HCT116 (cell line): ENCODE results near the gene GRK5. TPM values are rescaled to one million over a fixed set of nuclear protein-coding genes. Genes with fewer than 3 reads are reported as not detected.

ENCODE experiments used
- ATAC-seq: fragments of 200-7000 bp; cut with Tn5 transposase; 2 replicates; pipeline ENCODE4 v1.9.1; 2020; ENCODE audit warnings: mild to moderate bottlenecking, moderate library complexity
- BruUV-seq: library from RNA; stranded (reverse); fragments of 400-500 nt; replicated peaks from 2 replicates; lab custom pipeline; 2021; lab: Mats Ljungman, UMichigan
- CTCF ChIA-PET: fragments of 300-600 bp; sonication (Branson Sonifier 250); formaldehyde crosslinking; loops from one replicate; lab custom pipeline; 2021; ENCODE audit warnings: antibody characterized with exemption; lab: Charles Lee
- POLR2A ChIA-PET: fragments of 300-600, 350-600 bp; sonication (Branson Sonifier 250); formaldehyde crosslinking; loops from one replicate; lab custom pipeline; 2021; ENCODE audit warnings: antibody characterized with exemption; lab: Charles Lee
- RAD21 ChIA-PET, 2 experiments: fragments of 300-600 bp; sonication (Branson Sonifier 250); formaldehyde crosslinking; loops; one replicate each; lab custom pipeline; 2023; ENCODE audit warnings: low total read pairs in 2 of 2; ENCODE audit not compliant: uncharacterized antibody in 2 of 2, unreplicated experiment in 2 of 2, low non-redundant PET in 1 of 2; lab: Charles Lee
- DNase-seq: peaks from one replicate; pipeline ENCODE4 v3.0.0-alpha.2; 2010; ENCODE audit warnings: low read depth, low spot score
- H2AFZ ChIP-seq: fragments of 200-600 bp; shearing (Covaris generic), sonication (generic); 2 replicates; pipeline ENCODE4 v1.6.1; 2017; ENCODE audit warnings: low read depth, mixed run types, mixed read lengths, antibody characterized with exemption, low read length; ENCODE audit not compliant: poor library complexity, severe bottlenecking
- H3K27ac ChIP-seq: 2 replicates; pipeline ENCODE4 v1.5.1; 2012; ENCODE audit warnings: low read depth, low read length
- H3K27me3 ChIP-seq: fragments of 200-600 bp; sonication (generic); 2 replicates; pipeline ENCODE4 v1.6.1; 2016; ENCODE audit warnings: mixed run types, low read length, mixed read lengths; ENCODE audit not compliant: insufficient read depth
- H3K36me3 ChIP-seq, 2 experiments: fragments of 200-500 bp in 1 of 2; fragments of 200-600 bp in 1 of 2; sonication (Bioruptor generic) in 1 of 2; sonication (generic) in 1 of 2; 2 replicates each; pipeline versions ENCODE4 v1.5.1 to v1.6.1; 2014 to 2016; ENCODE audit warnings: low read length in 2 of 2, inconsistent platforms in 1 of 2, mixed read lengths in 1 of 2, mixed run types in 1 of 2; ENCODE audit not compliant: insufficient read depth in 2 of 2, control insufficient read depth in 1 of 2
- H3K4me1 ChIP-seq, 2 experiments: fragments of 200-600 bp in 1 of 2; sonication (generic) in 1 of 2; 2 replicates each; pipeline versions ENCODE4 v1.5.1 to v1.6.1; 2012 to 2017; ENCODE audit warnings: low read length in 2 of 2, inconsistent platforms in 1 of 2, mild to moderate bottlenecking in 1 of 2, mixed read lengths in 1 of 2, mixed run types in 1 of 2, moderate library complexity in 1 of 2; ENCODE audit not compliant: insufficient read depth in 2 of 2, control insufficient read depth in 1 of 2
- H3K4me2 ChIP-seq: fragments of 200-600 bp; sonication (generic); 2 replicates; pipeline ENCODE4 v1.6.1; 2017; ENCODE audit warnings: mixed run types, low read length, mixed read lengths
- H3K4me3 ChIP-seq, 2 experiments: fragments of 200-600 bp in 1 of 2; sonication (generic) in 1 of 2; replicated peaks in 1 of 2; 2 replicates each; pipeline ENCODE4 v1.5.1; 2011 to 2016; ENCODE audit warnings: low read length in 2 of 2, control low read depth in 1 of 2, low read depth in 1 of 2, mild to moderate bottlenecking in 1 of 2, mixed read lengths in 1 of 2, mixed run types in 1 of 2
- H3K79me2 ChIP-seq: fragments of 200-600 bp; sonication (generic); 2 replicates; pipeline ENCODE4 v1.6.1; 2017; ENCODE audit warnings: mild to moderate bottlenecking, mixed run types, low read length, moderate library complexity, mixed read lengths; ENCODE audit not compliant: insufficient read depth
- H3K9ac ChIP-seq: fragments of 200-600 bp; sonication (generic); 2 replicates; pipeline ENCODE4 v1.6.1; 2016; ENCODE audit warnings: low read length, mixed read lengths
- H3K9me2 ChIP-seq: fragments of 200-600 bp; sonication (generic), shearing (Covaris generic); 2 replicates; pipeline ENCODE4 v1.6.1; 2017; ENCODE audit warnings: mixed run types, mild to moderate bottlenecking, moderate library complexity; ENCODE audit not compliant: insufficient read depth
- H3K9me3 ChIP-seq, 2 experiments: fragments of 200-500 bp in 1 of 2; fragments of 200-600 bp in 1 of 2; sonication (Bioruptor generic) in 1 of 2; sonication (generic) in 1 of 2; 2 replicates each; pipeline ENCODE4 v1.6.1; 2014 to 2017; ENCODE audit warnings: low read length in 2 of 2, mixed read lengths in 2 of 2, inconsistent platforms in 1 of 2, low read depth in 1 of 2, mild to moderate bottlenecking in 1 of 2, mixed run types in 1 of 2, moderate library complexity in 1 of 2; ENCODE audit not compliant: control insufficient read depth in 1 of 2, insufficient read depth in 1 of 2
- H4K20me1 ChIP-seq: fragments of 200-600 bp; sonication (generic), shearing (Covaris generic); 2 replicates; pipeline ENCODE4 v1.6.1; 2017; ENCODE audit warnings: mixed run types, mild to moderate bottlenecking, moderate library complexity; ENCODE audit not compliant: insufficient read depth
- CEBPB ChIP-seq: IDR thresholded peaks from 2 replicates; pipeline ENCODE4 v1.6.1; 2012; ENCODE audit warnings: low read depth
- EGR1 ChIP-seq: IDR thresholded peaks from 2 replicates; pipeline ENCODE4 v1.6.1; 2012; ENCODE audit warnings: low read depth
- EZH2 ChIP-seq: fragments of 200-600 bp; sonication (generic); IDR thresholded peaks from 2 replicates; pipeline ENCODE4 v1.6.1; 2017; ENCODE audit warnings: antibody characterized with exemption, mixed run types
- JUND ChIP-seq: IDR thresholded peaks from 2 replicates; pipeline ENCODE4 v1.6.1; 2012
- POLR2A ChIP-seq: IDR thresholded peaks from 2 replicates; pipeline ENCODE4 v1.7.0; 2011; ENCODE audit warnings: borderline replicate concordance; ENCODE audit not compliant: insufficient read depth, insufficient read length; ENCODE audit errors: extremely low read depth
- POLR2AphosphoS5 ChIP-seq: IDR thresholded peaks from 2 replicates; pipeline ENCODE4 v1.6.1; 2011; ENCODE audit warnings: mild to moderate bottlenecking, low read depth, low read length, moderate library complexity
- RAD21 ChIP-seq: IDR thresholded peaks from 2 replicates; pipeline ENCODE4 v1.6.1; 2012; ENCODE audit warnings: low read depth, mild to moderate bottlenecking
- SP1 ChIP-seq: IDR thresholded peaks from 2 replicates; pipeline ENCODE4 v1.6.1; 2012; ENCODE audit warnings: low read depth
- ZFX ChIP-seq: fragments of 450-650 bp; IDR thresholded peaks from 2 replicates; pipeline ENCODE4 v1.6.1; 2017
- intact Hi-C: fragments of 100-400 bp; cut with micrococcal nuclease; formaldehyde crosslinking; loops from 2 replicates; pipeline ENCODE4 v1.10.0; 2022
- total RNA-seq: library from RNA; stranded (reverse); gene quantifications from one replicate; pipeline ENCODE4 v1.2.1, GENCODE V29; 2021; ENCODE audit not compliant: unreplicated experiment
- TF ChIP-seq, protein P1 (sequence below): IDR thresholded peaks from 2 replicates; pipeline ENCODE4 v1.6.1; 2012; ENCODE audit warnings: low read depth
- TF ChIP-seq, protein P2 (sequence below), 3 experiments: fragments of 200-600 bp in 1 of 3; sonication (generic) in 1 of 3; IDR thresholded peaks in 2 of 3; conservative IDR thresholded peaks in 1 of 3; 2 replicates each; pipeline ENCODE4 v1.5.1; 2012 to 2017; ENCODE audit warnings: low read depth in 2 of 3, low read length in 2 of 3, antibody characterized with exemption in 1 of 3, borderline replicate concordance in 1 of 3, control low read depth in 1 of 3, mild to moderate bottlenecking in 1 of 3, mixed read lengths in 1 of 3, mixed run types in 1 of 3, moderate library complexity in 1 of 3; ENCODE audit not compliant: insufficient read depth in 1 of 3
- TF ChIP-seq, protein P3 (sequence below): IDR thresholded peaks from 2 replicates; pipeline ENCODE4 v1.6.1; 2011; ENCODE audit warnings: mild to moderate bottlenecking, low read length, moderate library complexity; ENCODE audit not compliant: insufficient replicate concordance; ENCODE audit errors: extremely low read depth

Gene GRK5
- total RNA-seq, 1 experiment from 2014 or later, result 7.3 TPM

DNA sequence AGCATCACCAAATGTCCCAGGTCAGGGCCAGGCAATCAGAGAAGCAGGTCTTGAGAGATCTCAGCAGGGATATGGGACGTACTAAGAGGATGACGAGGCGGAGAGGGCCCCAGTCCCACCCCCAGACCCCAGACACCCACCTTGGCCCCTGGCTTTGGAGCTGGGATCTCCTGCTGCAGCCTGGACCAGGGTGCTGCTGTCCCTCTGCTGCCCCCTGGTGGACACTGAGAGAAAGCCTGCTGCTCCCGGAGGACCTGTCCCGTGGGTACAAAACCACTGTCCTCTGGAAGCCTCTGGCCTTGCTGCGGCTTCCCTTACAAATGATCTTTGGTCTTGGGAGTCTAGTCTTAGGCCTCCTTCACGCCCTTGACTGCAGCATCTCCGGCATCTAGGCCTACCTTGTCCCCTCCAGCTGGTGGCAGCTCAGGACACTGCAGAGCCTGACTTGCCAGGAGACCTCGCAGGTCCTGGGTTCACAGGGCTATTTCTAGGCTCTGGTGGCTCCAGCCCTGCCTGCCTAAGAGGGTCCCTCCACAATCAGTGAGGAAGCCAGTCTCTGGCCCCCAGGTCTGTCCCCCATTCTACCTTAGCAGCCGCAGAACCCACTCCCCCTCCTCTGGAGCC lies 238.1 kb downstream of the GRK5 start:
- Histone ChIP-seq H3K4me2 (no peak overlapping the region), H2AFZ (no peak overlapping the region), H3K9ac (no peak overlapping the region), H3K9me2 (no peaks in the 10 kb centered on the region), H3K79me2 (no peaks in the 10 kb centered on the region), H3K27ac (no peak overlapping the region), H3K27me3 (no peaks in the 10 kb centered on the region), H4K20me1 (no peaks in the 10 kb centered on the region), H3K9me3 (no peaks in the 10 kb centered on the region), H3K4me3 (no peak overlapping the region), H3K4me1 (peaks cover 7 to 12% of the 10 kb centered on the region in 2 experiments), H3K36me3 (no peaks in the 10 kb centered on the region)
- TF ChIP-seq ZFX (no peak), POLR2A (no peak), EZH2 (no peak), SP1 (no peak), CEBPB (no peak), JUND (no peak), RAD21 (peak; percentile 96), EGR1 (no peak), POLR2AphosphoS5 (no peak)
- TF ChIP-seq, protein P1, sequence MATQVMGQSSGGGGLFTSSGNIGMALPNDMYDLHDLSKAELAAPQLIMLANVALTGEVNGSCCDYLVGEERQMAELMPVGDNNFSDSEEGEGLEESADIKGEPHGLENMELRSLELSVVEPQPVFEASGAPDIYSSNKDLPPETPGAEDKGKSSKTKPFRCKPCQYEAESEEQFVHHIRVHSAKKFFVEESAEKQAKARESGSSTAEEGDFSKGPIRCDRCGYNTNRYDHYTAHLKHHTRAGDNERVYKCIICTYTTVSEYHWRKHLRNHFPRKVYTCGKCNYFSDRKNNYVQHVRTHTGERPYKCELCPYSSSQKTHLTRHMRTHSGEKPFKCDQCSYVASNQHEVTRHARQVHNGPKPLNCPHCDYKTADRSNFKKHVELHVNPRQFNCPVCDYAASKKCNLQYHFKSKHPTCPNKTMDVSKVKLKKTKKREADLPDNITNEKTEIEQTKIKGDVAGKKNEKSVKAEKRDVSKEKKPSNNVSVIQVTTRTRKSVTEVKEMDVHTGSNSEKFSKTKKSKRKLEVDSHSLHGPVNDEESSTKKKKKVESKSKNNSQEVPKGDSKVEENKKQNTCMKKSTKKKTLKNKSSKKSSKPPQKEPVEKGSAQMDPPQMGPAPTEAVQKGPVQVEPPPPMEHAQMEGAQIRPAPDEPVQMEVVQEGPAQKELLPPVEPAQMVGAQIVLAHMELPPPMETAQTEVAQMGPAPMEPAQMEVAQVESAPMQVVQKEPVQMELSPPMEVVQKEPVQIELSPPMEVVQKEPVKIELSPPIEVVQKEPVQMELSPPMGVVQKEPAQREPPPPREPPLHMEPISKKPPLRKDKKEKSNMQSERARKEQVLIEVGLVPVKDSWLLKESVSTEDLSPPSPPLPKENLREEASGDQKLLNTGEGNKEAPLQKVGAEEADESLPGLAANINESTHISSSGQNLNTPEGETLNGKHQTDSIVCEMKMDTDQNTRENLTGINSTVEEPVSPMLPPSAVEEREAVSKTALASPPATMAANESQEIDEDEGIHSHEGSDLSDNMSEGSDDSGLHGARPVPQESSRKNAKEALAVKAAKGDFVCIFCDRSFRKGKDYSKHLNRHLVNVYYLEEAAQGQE, result no peak
- TF ChIP-seq, protein P2, sequence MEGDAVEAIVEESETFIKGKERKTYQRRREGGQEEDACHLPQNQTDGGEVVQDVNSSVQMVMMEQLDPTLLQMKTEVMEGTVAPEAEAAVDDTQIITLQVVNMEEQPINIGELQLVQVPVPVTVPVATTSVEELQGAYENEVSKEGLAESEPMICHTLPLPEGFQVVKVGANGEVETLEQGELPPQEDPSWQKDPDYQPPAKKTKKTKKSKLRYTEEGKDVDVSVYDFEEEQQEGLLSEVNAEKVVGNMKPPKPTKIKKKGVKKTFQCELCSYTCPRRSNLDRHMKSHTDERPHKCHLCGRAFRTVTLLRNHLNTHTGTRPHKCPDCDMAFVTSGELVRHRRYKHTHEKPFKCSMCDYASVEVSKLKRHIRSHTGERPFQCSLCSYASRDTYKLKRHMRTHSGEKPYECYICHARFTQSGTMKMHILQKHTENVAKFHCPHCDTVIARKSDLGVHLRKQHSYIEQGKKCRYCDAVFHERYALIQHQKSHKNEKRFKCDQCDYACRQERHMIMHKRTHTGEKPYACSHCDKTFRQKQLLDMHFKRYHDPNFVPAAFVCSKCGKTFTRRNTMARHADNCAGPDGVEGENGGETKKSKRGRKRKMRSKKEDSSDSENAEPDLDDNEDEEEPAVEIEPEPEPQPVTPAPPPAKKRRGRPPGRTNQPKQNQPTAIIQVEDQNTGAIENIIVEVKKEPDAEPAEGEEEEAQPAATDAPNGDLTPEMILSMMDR (IDR thresholded peaks at IDR 0.05 in 2 of 3, conservative IDR thresholded peaks at IDR 0.05 in 1 of 3; ENCODE audit: borderline replicate concordance in 1 of 3, insufficient read depth in 1 of 3, low read depth in 2 of 3, low read length in 2 of 3), result peak; percentile 94 to 100 (median 99)
- TF ChIP-seq, protein P3, sequence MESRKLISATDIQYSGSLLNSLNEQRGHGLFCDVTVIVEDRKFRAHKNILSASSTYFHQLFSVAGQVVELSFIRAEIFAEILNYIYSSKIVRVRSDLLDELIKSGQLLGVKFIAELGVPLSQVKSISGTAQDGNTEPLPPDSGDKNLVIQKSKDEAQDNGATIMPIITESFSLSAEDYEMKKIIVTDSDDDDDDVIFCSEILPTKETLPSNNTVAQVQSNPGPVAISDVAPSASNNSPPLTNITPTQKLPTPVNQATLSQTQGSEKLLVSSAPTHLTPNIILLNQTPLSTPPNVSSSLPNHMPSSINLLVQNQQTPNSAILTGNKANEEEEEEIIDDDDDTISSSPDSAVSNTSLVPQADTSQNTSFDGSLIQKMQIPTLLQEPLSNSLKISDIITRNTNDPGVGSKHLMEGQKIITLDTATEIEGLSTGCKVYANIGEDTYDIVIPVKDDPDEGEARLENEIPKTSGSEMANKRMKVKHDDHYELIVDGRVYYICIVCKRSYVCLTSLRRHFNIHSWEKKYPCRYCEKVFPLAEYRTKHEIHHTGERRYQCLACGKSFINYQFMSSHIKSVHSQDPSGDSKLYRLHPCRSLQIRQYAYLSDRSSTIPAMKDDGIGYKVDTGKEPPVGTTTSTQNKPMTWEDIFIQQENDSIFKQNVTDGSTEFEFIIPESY, result no peak
- ChIA-PET POLR2A (interaction anchor here (0.6 to 0.8 kb wide), 2 partner anchors 97 to 280 kb away, joined by 3 read pairs; partner anchors contain the start of genes RGS10 and SFXN4), CTCF (interaction anchor here (0.6 to 3.0 kb wide), 20 partner anchors 9 to 613 kb away, joined by 3 to 70 read pairs (median 4); partner anchors contain the start of gene GRK5), RAD21 (interaction anchor here (0.8 to 3.6 kb wide), 7 partner anchors 43 to 247 kb away, joined by 3 to 27 read pairs (median 7); partner anchors contain the start of gene GRK5 (in 1 of the 2))
- DNase-seq (peak; percentile 70), ATAC-seq (peak; percentile 88)
- BruUV-seq, result no TSS peak
- intact Hi-C loops, result loop anchor here (1.0 kb wide), 2 partner anchors 44 to 246 kb away; no protein-coding TSS in a partner anchor
